ENCODE data around the gene PTPRG.

- TF ChIP-seq CTCF (conservative IDR thresholded peaks at IDR 0.05; ENCODE audit: low read depth in 2 of 2), result no peak
- no peak for TF ChIP-seq POLR2AphosphoS5 (IDR thresholded peaks at IDR 0.05; ENCODE audit: low read depth)
- no peak for TF ChIP-seq EZH2 (IDR thresholded peaks at IDR 0.05; ENCODE audit: low read depth, unreplicated experiment)
Observed at GRCh38 chr3:61925721-61926120, 364.4 kb downstream of the PTPRG start.

Data from GM23338 (cell line).